Transverse colon (tissue), 1 donor: ENCODE results near the gene ECSIT.

Experiments
- EP300 ChIP-seq: sonication (generic); formaldehyde crosslinking; IDR thresholded peaks from one replicate; pipeline ENCODE4 v1.6.1; 2017; ENCODE audit warnings: antibody characterized with exemption, low read depth
- POLR2A ChIP-seq: fragments of 450-650 bp; IDR thresholded peaks from one replicate; pipeline ENCODE4 v1.6.1; 2016; ENCODE audit warnings: antibody characterized with exemption, mild to moderate bottlenecking, moderate library complexity

DNA sequence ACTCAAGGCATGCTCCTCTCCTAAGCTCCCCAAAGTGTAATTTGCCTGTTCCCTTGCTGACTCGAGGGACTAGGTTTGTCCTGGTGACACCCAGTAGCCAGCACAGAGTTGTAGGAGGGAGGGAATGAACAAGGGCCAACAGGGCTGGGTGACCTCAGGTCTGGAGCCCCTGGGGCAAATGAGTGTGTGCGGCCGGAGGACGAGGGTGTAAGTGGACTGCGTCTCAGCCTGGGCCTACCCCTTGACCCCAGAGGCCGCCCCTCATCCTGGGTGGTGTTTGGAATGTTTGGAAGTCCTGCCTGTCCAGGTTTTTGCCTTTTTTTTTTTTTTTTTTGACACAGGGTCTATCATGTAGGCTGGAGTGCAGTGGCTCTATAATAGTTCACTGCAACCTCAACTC, 22.0 kb downstream of the ECSIT start:
- TF ChIP-seq POLR2A (no peak), EP300 (no peak)
